Ovary (tissue), 3 donors: ENCODE data around the gene ELOVL2.

Experiments
- CTCF ChIP-seq, 3 donors: fragments of 450-650 bp in 2 of 3; fragments of 200-600 bp in 1 of 3; IDR thresholded peaks; one replicate each; pipeline versions ENCODE4 v1.5.1 to v1.8.0; 2016 to 2022; ENCODE audit warnings: antibody characterized with exemption in 3 of 3, mild to moderate bottlenecking in 1 of 3
- EP300 ChIP-seq: sonication (generic); formaldehyde crosslinking; IDR thresholded peaks from one replicate; pipeline ENCODE4 v1.6.1; 2017; ENCODE audit warnings: antibody characterized with exemption
- POLR2A ChIP-seq: fragments of 450-650 bp; IDR thresholded peaks from one replicate; pipeline ENCODE4 v1.6.1; 2017; ENCODE audit warnings: antibody characterized with exemption, mild to moderate bottlenecking, moderate library complexity
- donor health status: DM: no; HTN: no; CAD: no.

GRCh38 chr6:11092668-11093375 is 48.7 kb upstream of the ELOVL2 start:
- no peak for TF ChIP-seq POLR2A
- TF ChIP-seq CTCF (IDR thresholded peaks at IDR 0.05), result no peak
- no peak for TF ChIP-seq EP300
